T-helper 1 cell treated with Interleukin-12 subunit alpha and Interleukin-12 subunit beta and Interleukin-4 antibody, amounts not matched to agents 30 μg/mL and 1 μg/mL, for 36 hours (primary cell): ENCODE data around the gene CBX4.

Experiments
- H3K27ac Mint-ChIP-seq: one replicate; pipeline ENCODE4 v1.8.0; 2021; ENCODE audit warnings: mild to moderate bottlenecking, mixed read lengths
- H3K27me3 Mint-ChIP-seq: one replicate; pipeline ENCODE4 v1.8.0; 2021; ENCODE audit warnings: low read depth, mixed read lengths
- H3K36me3 Mint-ChIP-seq: one replicate; pipeline ENCODE4 v1.8.0; 2021; ENCODE audit warnings: low read depth, mixed read lengths
- H3K4me1 Mint-ChIP-seq: one replicate; pipeline ENCODE4 v1.8.0; 2021; ENCODE audit warnings: low read depth, mixed read lengths
- H3K4me3 Mint-ChIP-seq: one replicate; pipeline ENCODE4 v1.8.0; 2021; ENCODE audit warnings: mild to moderate bottlenecking, moderate library complexity, mixed read lengths
- H3K9me3 Mint-ChIP-seq: one replicate; pipeline ENCODE4 v1.8.0; 2021; ENCODE audit warnings: mixed read lengths

Gene CBX4

DNA sequence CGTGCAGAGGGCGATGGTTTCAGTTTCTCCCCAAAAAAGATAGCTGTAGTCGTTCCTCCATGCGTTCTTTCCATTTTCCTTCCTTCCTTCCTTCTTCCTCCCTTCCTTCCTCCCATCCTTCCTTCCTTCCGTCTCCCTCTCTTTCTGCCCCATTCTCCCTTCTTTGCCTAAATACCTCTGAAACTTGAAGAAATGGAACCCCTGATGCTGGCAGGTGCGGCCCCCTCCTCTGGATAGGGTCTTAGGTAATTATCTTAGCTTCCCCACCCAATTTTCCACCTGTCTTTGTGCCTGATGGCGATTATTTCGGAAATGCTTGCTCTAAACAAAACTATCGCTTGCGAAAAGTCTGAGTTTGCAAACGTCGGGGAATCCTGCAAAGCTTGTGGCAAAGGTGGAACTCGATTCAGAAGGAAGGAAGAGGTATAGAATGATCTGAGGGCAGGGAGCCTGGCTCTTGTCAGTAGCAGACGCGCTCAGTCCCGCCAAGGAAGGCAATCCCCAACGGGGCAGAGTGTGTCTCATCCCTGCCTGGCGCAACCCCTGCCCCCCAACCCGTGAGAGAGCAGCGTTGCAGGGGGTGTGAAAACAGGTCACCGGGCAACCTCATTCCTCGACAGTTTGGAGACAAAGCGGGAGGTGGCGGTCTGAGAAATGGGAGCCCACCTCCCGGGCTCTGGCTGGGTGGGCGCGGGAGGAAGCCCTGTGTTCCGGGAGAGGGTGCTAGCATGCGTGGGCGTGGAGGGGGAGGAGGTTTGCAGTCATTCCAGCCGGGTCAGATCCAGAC, 39.5 kb downstream of the CBX4 start:
- peaks cover 51% of the 10 kb centered on the region for H3K27me3 Mint-ChIP-seq
- H3K4me1 Mint-ChIP-seq: peaks cover 30% of the 10 kb centered on the region
- peaks cover 4% of the 10 kb centered on the region for H3K9me3 Mint-ChIP-seq
- peaks cover 15% of the 10 kb centered on the region for H3K36me3 Mint-ChIP-seq
- peak overlapping the region; percentile 89 for H3K27ac Mint-ChIP-seq
- peak overlapping the region; percentile 51 for H3K4me3 Mint-ChIP-seq

GRCh38 chr17:79799174-79799537, 40.1 kb downstream of the CBX4 start:
- Mint-ChIP-seq H3K27ac (peak overlapping the region; percentile 77), H3K4me1 (peaks cover 25% of the 10 kb centered on the region), H3K4me3 (peak overlapping the region; percentile 51), H3K27me3 (peaks cover 45% of the 10 kb centered on the region), H3K9me3 (no peaks in the 10 kb centered on the region), H3K36me3 (peaks cover 12% of the 10 kb centered on the region)

GRCh38 chr17:79798299-79799173, 40.7 kb downstream of the CBX4 start:
- H3K4me1 Mint-ChIP-seq: peaks cover 23% of the 10 kb centered on the region

GRCh38 chr17:79797492-79798298, 41.5 kb downstream of the CBX4 start:
- peaks cover 43% of the 10 kb centered on the region for H3K27me3 Mint-ChIP-seq
- no peak overlapping the region for H3K4me3 Mint-ChIP-seq
- no peak overlapping the region for H3K27ac Mint-ChIP-seq

More at GRCh38 chr17:79798299-79799173, 40.7 kb downstream of the CBX4 start:
- Mint-ChIP-seq H3K36me3 (peaks cover 14% of the 10 kb centered on the region), H3K4me3 (peak overlapping the region; percentile 49), H3K27ac (peak overlapping the region; percentile 58), H3K9me3 (no peaks in the 10 kb centered on the region), H3K27me3 (peaks cover 46% of the 10 kb centered on the region)

GRCh38 chr17:79796763-79797491, 42.3 kb downstream of the CBX4 start, which contains the start of gene CBX8:
Gene CBX8 (minus strand): TSS chr17:79797077. CDS start chr17:79796998, 79 bp downstream.
- H3K36me3 Mint-ChIP-seq: peaks cover 15% of the 10 kb centered on the region
- H3K4me1 Mint-ChIP-seq: peaks cover 23% of the 10 kb centered on the region
- H3K4me3 Mint-ChIP-seq: peak within 1 kb of the TSS; percentile 84
- H3K27ac Mint-ChIP-seq: peak within 1 kb of the TSS; percentile 87
- H3K9me3 Mint-ChIP-seq: no peaks in the 10 kb centered on the region
- H3K27me3 Mint-ChIP-seq: peaks cover 43% of the 10 kb centered on the region

More at GRCh38 chr17:79797492-79798298, 41.5 kb downstream of the CBX4 start:
- no peaks in the 10 kb centered on the region for H3K9me3 Mint-ChIP-seq
- peaks cover 15% of the 10 kb centered on the region for H3K36me3 Mint-ChIP-seq
- peaks cover 23% of the 10 kb centered on the region for H3K4me1 Mint-ChIP-seq

- Mint-ChIP-seq H3K27me3 (peaks cover 41% of the 10 kb centered on the region), H3K9me3 (no peaks in the 10 kb centered on the region), H3K36me3 (peaks cover 15% of the 10 kb centered on the region), H3K4me3 (peak overlapping the region; percentile 84), H3K27ac (peak overlapping the region; percentile 49), H3K4me1 (peaks cover 23% of the 10 kb centered on the region)
Observed at GRCh38 chr17:79796444-79796762, 42.8 kb downstream of the CBX4 start.

- Mint-ChIP-seq H3K36me3 (peaks cover 15% of the 10 kb centered on the region), H3K4me1 (peaks cover 23% of the 10 kb centered on the region), H3K27ac (no peak overlapping the region), H3K9me3 (no peaks in the 10 kb centered on the region), H3K4me3 (peak overlapping the region; percentile 84), H3K27me3 (peaks cover 45% of the 10 kb centered on the region)
Observed at GRCh38 chr17:79795795-79796443, 43.3 kb downstream of the CBX4 start.

DNA sequence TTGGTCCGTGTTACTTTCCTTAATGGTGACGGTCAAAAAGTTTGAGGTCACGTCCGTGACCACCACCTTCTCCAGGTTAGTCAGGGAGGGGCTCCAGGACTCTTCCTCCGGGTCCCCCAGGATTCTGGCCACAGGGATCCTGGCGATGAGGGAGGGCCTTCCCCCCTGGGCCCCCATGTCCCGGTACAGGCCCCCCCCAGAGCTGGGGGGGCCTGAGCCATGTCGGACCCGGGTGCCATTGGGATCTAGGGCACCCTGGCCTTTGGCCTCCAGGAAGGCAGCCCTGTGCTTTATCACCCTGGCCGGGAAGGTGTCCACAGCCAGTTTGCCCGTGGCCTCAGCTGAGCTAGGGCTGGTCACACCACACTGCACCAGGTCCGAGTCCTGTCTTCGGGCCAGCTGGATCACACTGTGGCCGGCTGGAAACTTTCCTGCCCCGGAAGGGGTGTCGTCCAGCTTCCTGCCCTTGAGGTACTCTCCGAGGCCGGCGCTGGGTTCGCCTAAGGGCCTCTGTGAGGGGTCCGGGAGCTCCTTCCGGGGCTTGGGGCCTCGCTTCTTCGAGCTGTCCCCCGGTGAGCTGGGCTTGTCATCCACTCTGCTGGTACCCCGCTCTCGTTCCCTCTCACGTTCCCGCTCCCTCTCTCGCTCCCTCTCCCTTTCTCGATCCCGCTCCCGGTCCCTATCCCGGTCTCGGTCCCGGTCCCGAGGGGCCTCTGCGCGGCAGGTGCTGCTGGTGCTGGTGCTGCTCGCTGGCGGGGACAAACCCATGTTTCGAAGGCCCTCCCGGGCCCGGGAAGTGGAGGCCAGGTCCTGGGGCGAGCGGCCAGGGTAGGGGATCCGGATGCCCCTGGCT, 44.4 kb downstream of the CBX4 start:
- Mint-ChIP-seq H3K4me1 (peaks cover 16% of the 10 kb centered on the region), H3K36me3 (peaks cover 11% of the 10 kb centered on the region), H3K9me3 (no peaks in the 10 kb centered on the region), H3K27me3 (peaks cover 41% of the 10 kb centered on the region), H3K4me3 (no peak overlapping the region), H3K27ac (no peak overlapping the region)

DNA sequence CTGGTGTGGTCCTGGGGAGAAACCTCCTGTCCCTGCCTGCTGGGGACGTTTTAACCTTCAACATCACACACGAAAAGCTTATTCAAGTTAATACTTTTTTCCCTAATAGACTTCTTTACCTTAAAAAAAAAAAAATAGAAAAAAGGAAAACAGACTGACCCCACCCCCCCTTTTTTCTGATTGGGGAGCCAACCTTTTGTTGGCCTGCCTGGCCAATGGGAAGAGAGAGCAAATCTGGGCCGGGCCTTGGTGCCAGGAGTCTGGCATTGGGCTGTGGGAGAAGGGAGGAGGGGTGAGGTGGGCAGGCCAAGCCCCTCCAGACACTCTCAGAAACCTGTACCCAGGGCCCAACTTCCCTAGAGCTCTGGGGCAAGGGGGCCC, 45.3 kb downstream of the CBX4 start:
- no peaks in the 10 kb centered on the region for H3K9me3 Mint-ChIP-seq
- H3K27me3 Mint-ChIP-seq: peaks cover 37% of the 10 kb centered on the region
- peaks cover 10% of the 10 kb centered on the region for H3K4me1 Mint-ChIP-seq
- H3K36me3 Mint-ChIP-seq: peaks cover 8% of the 10 kb centered on the region
- H3K4me3 Mint-ChIP-seq: no peak overlapping the region
- H3K27ac Mint-ChIP-seq: no peak overlapping the region

DNA sequence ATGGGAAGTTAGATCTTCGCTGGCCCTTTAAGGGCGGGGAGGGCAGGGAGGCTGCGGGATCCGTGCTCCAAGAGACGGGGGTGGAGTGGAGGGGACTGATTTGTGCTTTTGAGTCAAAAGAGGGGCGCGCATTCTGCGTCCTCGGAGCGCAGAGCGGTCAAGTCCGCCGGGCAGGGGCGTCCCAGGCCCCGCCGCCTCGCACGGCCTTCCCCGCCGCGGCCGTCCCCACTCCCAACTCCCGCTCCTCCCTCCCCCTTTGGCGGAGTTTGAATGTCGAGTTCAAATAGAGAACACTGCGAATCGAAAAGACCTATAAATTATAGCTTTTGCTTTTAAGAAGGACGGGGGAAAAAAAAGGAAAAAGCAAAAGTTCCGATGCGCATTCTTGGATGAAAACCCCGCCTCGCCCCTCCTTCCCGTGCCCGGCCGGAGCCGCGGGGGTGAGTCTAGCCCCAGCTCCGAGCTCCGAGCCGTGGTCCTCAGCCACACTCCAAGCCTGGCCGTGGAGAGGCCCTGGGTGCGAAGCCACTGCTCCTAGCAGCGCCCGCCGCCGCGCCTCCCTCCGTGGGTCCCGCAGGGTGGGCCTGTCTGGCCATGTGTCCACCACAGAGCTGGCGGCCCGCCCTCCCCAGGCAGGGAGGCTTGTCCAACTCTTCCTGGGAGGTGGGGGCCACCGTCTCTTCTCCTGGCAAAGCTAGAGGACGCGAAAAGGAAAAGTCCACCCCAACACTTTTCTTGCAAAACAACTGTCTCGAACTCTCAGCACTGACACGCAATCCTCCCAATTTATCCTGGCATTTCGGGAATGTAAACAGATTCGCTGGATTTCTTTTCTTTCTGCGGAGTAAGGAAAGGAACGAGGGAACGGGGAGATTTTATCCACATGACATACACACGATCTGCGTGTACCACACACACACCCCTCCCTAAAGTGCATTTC, 46.0 kb downstream of the CBX4 start:
- H3K4me3 Mint-ChIP-seq: no peak overlapping the region
- H3K27ac Mint-ChIP-seq: no peak overlapping the region
- no peaks in the 10 kb centered on the region for H3K9me3 Mint-ChIP-seq
- H3K4me1 Mint-ChIP-seq: peaks cover 8% of the 10 kb centered on the region
- peaks cover 8% of the 10 kb centered on the region for H3K36me3 Mint-ChIP-seq
- peaks cover 37% of the 10 kb centered on the region for H3K27me3 Mint-ChIP-seq

DNA sequence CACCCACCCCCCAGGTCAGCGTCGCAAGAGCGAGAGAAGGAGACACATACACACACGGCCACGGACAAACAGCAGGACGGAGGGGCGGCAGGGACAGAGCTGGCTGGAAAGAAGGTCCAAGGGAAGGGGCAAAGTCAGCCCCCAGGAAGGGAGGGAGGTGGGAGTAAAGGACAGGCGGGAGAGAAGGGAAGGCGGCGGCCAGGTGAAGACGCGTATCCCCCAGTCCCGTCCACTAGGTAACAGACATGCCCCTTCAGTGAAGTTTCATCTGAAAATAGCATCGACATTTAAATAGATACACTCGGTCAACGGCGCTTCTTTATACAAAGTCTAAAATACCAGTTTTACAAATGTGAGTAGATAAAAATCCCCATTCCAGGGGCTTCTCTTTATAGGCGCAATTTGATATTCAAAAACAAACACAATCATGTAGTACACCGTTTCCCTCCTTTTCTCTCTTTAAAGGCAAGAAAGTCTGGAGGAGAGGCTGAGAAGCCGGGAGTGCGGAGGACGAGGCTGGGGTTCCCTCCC, 46.8 kb downstream of the CBX4 start:
- Mint-ChIP-seq H3K4me1 (peaks cover 8% of the 10 kb centered on the region), H3K36me3 (peaks cover 8% of the 10 kb centered on the region), H3K4me3 (no peak overlapping the region), H3K27me3 (peaks cover 45% of the 10 kb centered on the region), H3K9me3 (no peaks in the 10 kb centered on the region), H3K27ac (no peak overlapping the region)

DNA sequence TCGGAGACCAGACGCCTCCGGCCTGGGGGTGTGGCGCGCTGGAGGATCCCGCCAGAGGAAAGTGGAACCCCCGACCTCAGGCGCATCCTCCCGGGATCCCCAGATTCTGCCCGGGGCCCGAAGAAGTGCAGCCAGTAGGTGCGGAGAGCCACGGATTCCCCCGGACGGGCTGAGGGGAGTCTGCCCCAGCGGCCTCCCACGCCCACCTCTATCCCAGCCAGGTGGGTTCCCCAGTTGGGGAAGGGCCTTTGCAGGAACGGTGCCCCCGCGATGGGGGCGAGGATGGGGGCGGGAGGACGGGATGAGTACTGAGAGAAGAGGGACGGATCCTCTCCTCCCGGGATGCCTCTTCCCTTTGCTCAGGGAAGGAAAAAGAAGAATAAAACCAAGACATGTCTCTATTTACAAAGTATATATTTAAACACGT, 47.5 kb downstream of the CBX4 start:
- H3K27ac Mint-ChIP-seq: no peak overlapping the region
- H3K4me3 Mint-ChIP-seq: no peak overlapping the region
- peaks cover 7% of the 10 kb centered on the region for H3K36me3 Mint-ChIP-seq

More for the DNA sequence above, 47.5 kb downstream of the CBX4 start:
- no peaks in the 10 kb centered on the region for H3K9me3 Mint-ChIP-seq
- H3K27me3 Mint-ChIP-seq: peaks cover 52% of the 10 kb centered on the region
- H3K4me1 Mint-ChIP-seq: peaks cover 8% of the 10 kb centered on the region
